B cell (primary cell): ENCODE results near the gene ELMO1. TPM values are rescaled to one million over a fixed set of nuclear protein-coding genes. Genes with fewer than 3 reads are reported as not detected.

ENCODE experiments used
- ATAC-seq: fragments of 200-7000 bp; cut with Tn5 transposase; one replicate; pipeline ENCODE4 v1.10.0; 2021; ENCODE audit warnings: low read depth, mild to moderate bottlenecking, moderate number of reproducible peaks, moderate library complexity
- CTCF ChIA-PET: fragments of 350-600 bp; sonication (Branson Sonifier 250); formaldehyde crosslinking; loops from one replicate; lab custom pipeline; 2021; ENCODE audit warnings: antibody characterized with exemption, inconsistent platforms; lab: Charles Lee
- POLR2A ChIA-PET: fragments of 350-600 bp; sonication (Branson Sonifier 250); formaldehyde crosslinking; loops from one replicate; lab custom pipeline; 2021; ENCODE audit warnings: antibody characterized with exemption; lab: Charles Lee
- DNase-seq: peaks from one replicate; pipeline ENCODE4 v3.0.0; 2013
- H2AFZ ChIP-seq: 2 replicates; pipeline ENCODE4 v1.6.1; 2012; ENCODE audit warnings: mild to moderate bottlenecking, low read depth, low read length; ENCODE audit not compliant: insufficient read depth, poor library complexity, severe bottlenecking
- H3K27ac ChIP-seq, 2 donors: 1 replicate in 1 of 2; 2 replicates in 1 of 2; pipeline ENCODE4 v1.5.1; 2012 to 2013; ENCODE audit warnings: low read length in 2 of 2, mild to moderate bottlenecking in 2 of 2, moderate library complexity in 1 of 2
- H3K27me3 ChIP-seq, 4 experiments: fragments of 200-600 bp in 1 of 4; sonication (generic) in 1 of 4; replicated peaks in 1 of 4; 1 replicate in 2 of 4; 2 replicates in 2 of 4; pipeline versions ENCODE4 v1.6.1 to v1.7.0; 2013 to 2016; ENCODE audit warnings: low read length in 3 of 4, mild to moderate bottlenecking in 2 of 4, mixed read lengths in 1 of 4, moderate library complexity in 1 of 4; ENCODE audit not compliant: insufficient read depth in 4 of 4, control insufficient read depth in 3 of 4; ENCODE audit errors: control extremely low read depth in 1 of 4
- H3K36me3 ChIP-seq, 2 experiments: replicated peaks in 1 of 2; 1 replicate in 1 of 2; 2 replicates in 1 of 2; pipeline versions ENCODE4 v1.6.1 to v1.7.1; 2013; ENCODE audit warnings: low read length in 1 of 2; ENCODE audit not compliant: insufficient read depth in 2 of 2, control insufficient read depth in 1 of 2; ENCODE audit errors: control extremely low read depth in 1 of 2, extremely low read depth in 1 of 2
- H3K4me1 ChIP-seq, 2 donors: fragments of 200-600 bp in 1 of 2; sonication (generic) in 1 of 2; 1 replicate in 1 of 2; 2 replicates in 1 of 2; pipeline versions ENCODE4 v1.5.1 to v1.6.1; 2013 to 2017; ENCODE audit warnings: low read length in 2 of 2; ENCODE audit not compliant: control insufficient read depth in 2 of 2, insufficient read depth in 2 of 2
- H3K4me2 ChIP-seq: replicated peaks from 2 replicates; pipeline ENCODE3; 2012; ENCODE audit warnings: mild to moderate bottlenecking, low read depth, low read length; ENCODE audit not compliant: poor library complexity, severe bottlenecking
- H3K4me3 ChIP-seq, 5 experiments: fragments of 200-600 bp in 1 of 5; sonication (generic) in 1 of 5; 1 replicate in 3 of 5; 2 replicates in 2 of 5; pipeline versions ENCODE4 v1.5.1 to v1.7.0; 2011 to 2016; ENCODE audit warnings: low read length in 4 of 5, mild to moderate bottlenecking in 4 of 5, low read depth in 2 of 5, control low read depth in 1 of 5, moderate library complexity in 1 of 5; ENCODE audit not compliant: insufficient read depth in 1 of 5; ENCODE audit errors: control extremely low read depth in 1 of 5, extremely low read depth in 1 of 5
- H3K79me2 ChIP-seq: fragments of 200-600 bp; sonication (generic); one replicate; pipeline ENCODE4 v1.6.0; 2016; ENCODE audit warnings: low read length; ENCODE audit not compliant: control insufficient read depth, insufficient read depth
- H3K9ac ChIP-seq: fragments of 200-600 bp; sonication (generic); 2 replicates; pipeline ENCODE4 v1.6.1; 2017; ENCODE audit warnings: mild to moderate bottlenecking, low read length, moderate library complexity
- H3K9me3 ChIP-seq, 3 donors: one replicate each; pipeline versions ENCODE4 v1.6.1 to v1.7.1; 2013; ENCODE audit warnings: low read length in 2 of 3; ENCODE audit not compliant: control insufficient read depth in 2 of 3, insufficient read depth in 1 of 3; ENCODE audit errors: control extremely low read depth in 1 of 3
- H4K20me1 ChIP-seq: 2 replicates; pipeline ENCODE4 v1.6.0; 2012; ENCODE audit warnings: mild to moderate bottlenecking, low read length; ENCODE audit not compliant: insufficient read depth, control insufficient read depth, poor library complexity, severe bottlenecking
- H3K27ac Mint-ChIP-seq: one replicate; pipeline ENCODE4 v1.8.0; 2021; ENCODE audit warnings: mixed read lengths
- H3K27me3 Mint-ChIP-seq: one replicate; pipeline ENCODE4 v1.8.0; 2021; ENCODE audit warnings: mixed read lengths
- H3K4me1 Mint-ChIP-seq: one replicate; pipeline ENCODE4 v1.8.0; 2021; ENCODE audit warnings: mixed read lengths
- H3K4me3 Mint-ChIP-seq: one replicate; pipeline ENCODE4 v1.8.0; 2021; ENCODE audit warnings: mixed read lengths
- H3K9me3 Mint-ChIP-seq: one replicate; pipeline ENCODE4 v1.8.0; 2022; ENCODE audit warnings: mixed read lengths; ENCODE audit not compliant: insufficient read depth
- EZH2 ChIP-seq: IDR thresholded peaks from 2 replicates; pipeline ENCODE4 v1.6.1; 2012; ENCODE audit warnings: borderline replicate concordance, low read depth, mild to moderate bottlenecking, moderate library complexity, low read length; ENCODE audit not compliant: insufficient read depth, poor library complexity, severe bottlenecking
- WGBS: methylation state at CpG from one replicate; pipeline ENCODE4 v1.1.5; 2013; ENCODE audit warnings: missing lambda C conversion rate; ENCODE audit not compliant: insufficient coverage; 5-methylcytosine and 5-hydroxymethylcytosine counted together
- intact Hi-C: fragments of 100-400 bp; cut with micrococcal nuclease; formaldehyde crosslinking; loops from one replicate; pipeline ENCODE4 v1.10.0; 2022
- polyA plus RNA-seq: library from polyadenylated mRNA; depleted of rRNA; stranded (reverse); fragments of >200 nt; gene quantifications from 2 replicates; pipeline ENCODE4 v1.2.3, GENCODE V29; 2012
- total RNA-seq, 2 donors: library from RNA; stranded (reverse); fragments of 120-200 nt in 1 of 2; gene quantifications; 1 replicate in 1 of 2; 2 replicates in 1 of 2; pipeline versions ENCODE4 v1.2.3 to v1.2.4, GENCODE V29; 2013 to 2022
- TF ChIP-seq, protein P1 (sequence below): fragments of 200-600 bp; IDR thresholded peaks from one replicate; pipeline ENCODE4 v1.8.0; 2022; ENCODE audit warnings: antibody characterized with exemption, mild to moderate bottlenecking

ELMO1 gene
- total and polyA plus RNA-seq, 2 donors (not counting 1 experiment from before 2014, with no cell fraction given), result 44.7 to 177 TPM

- no peak for TF ChIP-seq EZH2
- TF ChIP-seq, protein P1, sequence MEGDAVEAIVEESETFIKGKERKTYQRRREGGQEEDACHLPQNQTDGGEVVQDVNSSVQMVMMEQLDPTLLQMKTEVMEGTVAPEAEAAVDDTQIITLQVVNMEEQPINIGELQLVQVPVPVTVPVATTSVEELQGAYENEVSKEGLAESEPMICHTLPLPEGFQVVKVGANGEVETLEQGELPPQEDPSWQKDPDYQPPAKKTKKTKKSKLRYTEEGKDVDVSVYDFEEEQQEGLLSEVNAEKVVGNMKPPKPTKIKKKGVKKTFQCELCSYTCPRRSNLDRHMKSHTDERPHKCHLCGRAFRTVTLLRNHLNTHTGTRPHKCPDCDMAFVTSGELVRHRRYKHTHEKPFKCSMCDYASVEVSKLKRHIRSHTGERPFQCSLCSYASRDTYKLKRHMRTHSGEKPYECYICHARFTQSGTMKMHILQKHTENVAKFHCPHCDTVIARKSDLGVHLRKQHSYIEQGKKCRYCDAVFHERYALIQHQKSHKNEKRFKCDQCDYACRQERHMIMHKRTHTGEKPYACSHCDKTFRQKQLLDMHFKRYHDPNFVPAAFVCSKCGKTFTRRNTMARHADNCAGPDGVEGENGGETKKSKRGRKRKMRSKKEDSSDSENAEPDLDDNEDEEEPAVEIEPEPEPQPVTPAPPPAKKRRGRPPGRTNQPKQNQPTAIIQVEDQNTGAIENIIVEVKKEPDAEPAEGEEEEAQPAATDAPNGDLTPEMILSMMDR, result no peak
- Mint-ChIP-seq H3K9me3 (peaks cover 5% of the 10 kb centered on the region), H3K4me3 (no peak overlapping the region), H3K4me1 (no peaks in the 10 kb centered on the region), H3K27ac (no peak overlapping the region), H3K27me3 (no peaks in the 10 kb centered on the region)
- Histone ChIP-seq H3K27me3 (no peaks in the 10 kb centered on the region), H3K27ac (no peak overlapping the region), H2AFZ (no peak overlapping the region), H3K9ac (no peak overlapping the region), H3K36me3 (no peaks in the 10 kb centered on the region), H3K4me1 (no peaks in the 10 kb centered on the region), H3K79me2 (no peaks in the 10 kb centered on the region), H3K4me2 (no peak overlapping the region), H3K4me3 (no peak overlapping the region), H3K9me3 (peaks cover 0 to 12% (median 8%) of the 10 kb centered on the region in 3 donors), H4K20me1 (no peaks in the 10 kb centered on the region)
- ChIA-PET CTCF (no interaction called here), POLR2A (no interaction called here)
- DNase-seq, result no peak
- no CpG with 5 or more reads among the region's 2 CpGs for WGBS
- intact Hi-C loops, result no loop called here
- ATAC-seq, result no peak
Observed at GRCh38 chr7:36844374-36844773, 604.3 kb downstream of the ELMO1 start.

DNA sequence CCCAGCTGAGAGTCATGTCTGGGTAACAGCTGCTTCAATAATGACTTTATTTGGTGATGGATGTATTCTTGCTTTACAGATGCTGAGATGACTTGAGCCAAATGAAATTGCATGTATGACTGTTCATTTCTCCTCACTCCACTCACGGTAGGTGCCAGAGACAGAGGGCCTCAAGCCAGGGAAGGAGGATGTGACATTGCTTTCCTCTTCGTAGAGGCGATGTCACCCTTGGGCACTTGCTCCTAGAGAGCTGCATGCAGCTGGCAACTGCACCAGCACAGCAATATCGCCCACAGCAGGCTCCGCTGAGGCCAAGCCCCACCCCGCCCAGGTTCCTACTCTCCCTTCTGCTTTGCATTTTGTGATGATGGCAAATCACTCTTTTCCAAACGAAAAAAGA is 607.8 kb downstream of the ELMO1 start:
- H2AFZ ChIP-seq, result no peak overlapping the region
- no peaks in the 10 kb centered on the region for H3K4me1 ChIP-seq
- Mint-ChIP-seq H3K4me3 (no peak overlapping the region), H3K9me3 (peaks cover 1% of the 10 kb centered on the region), H3K27me3 (no peaks in the 10 kb centered on the region), H3K27ac (no peak overlapping the region), H3K4me1 (no peaks in the 10 kb centered on the region)
- intact Hi-C loops, result no loop called here
- TF ChIP-seq, protein P1, result no peak
- no peak for TF ChIP-seq EZH2
- WGBS, result 82% methylated on average over 3 of the region's 7 CpGs
- H3K27me3 ChIP-seq, result no peaks in the 10 kb centered on the region
- H3K4me2 ChIP-seq, result no peak overlapping the region
- POLR2A ChIA-PET, result no interaction called here
- no peak overlapping the region for H3K27ac ChIP-seq
- H3K9ac ChIP-seq, result no peak overlapping the region
- H3K4me3 ChIP-seq, result no peak overlapping the region
- no peaks in the 10 kb centered on the region for H3K36me3 ChIP-seq
- DNase-seq (no peak), ATAC-seq (no peak)
- H4K20me1 ChIP-seq, result no peaks in the 10 kb centered on the region
- H3K9me3 ChIP-seq, result no peaks in the 10 kb centered on the region
- CTCF ChIA-PET, result no interaction called here
- H3K79me2 ChIP-seq, result no peaks in the 10 kb centered on the region
